H1 (cell line): Measurements from ENCODE around the gene GZF1.

ENCODE experiments used
- CEBPB ChIP-seq: IDR thresholded peaks from 2 replicates; pipeline ENCODE4 v1.6.1; 2012; ENCODE audit warnings: low read depth, low read length
- RNF2 ChIP-seq: fragments of 200-900, 300-1000 bp; sonication (generic); IDR thresholded peaks from 2 replicates; pipeline ENCODE4 v1.7.1; 2016; ENCODE audit warnings: borderline replicate concordance, low read depth, mild to moderate bottlenecking, antibody characterized with exemption, low read length; ENCODE audit not compliant: poor library complexity, severe bottlenecking; ENCODE audit errors: missing control alignments

DNA sequence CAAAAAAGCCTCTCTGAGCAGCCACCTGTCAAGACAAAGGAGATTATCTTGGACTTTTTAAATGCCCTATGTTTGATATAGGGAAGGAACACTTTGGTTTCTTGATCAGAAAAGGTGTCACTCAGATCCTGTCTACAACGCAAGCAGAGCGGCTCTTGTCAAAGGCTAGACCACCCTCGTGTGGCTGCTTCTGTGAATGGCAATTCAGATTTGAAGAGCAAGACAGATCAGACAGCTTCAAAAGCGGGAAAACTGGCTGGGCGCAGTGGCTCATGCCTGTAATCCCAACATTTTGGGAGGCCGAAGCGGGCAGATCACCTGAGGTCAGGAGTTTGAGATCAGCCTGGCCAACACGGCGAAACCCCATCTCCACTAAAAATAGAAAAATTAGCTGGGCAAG lies 21.5 kb upstream of the GZF1 start:
- TF ChIP-seq RNF2 = no peak
- no peak for TF ChIP-seq CEBPB
